Cerebellar nuclear complex (tissue), 1 donor: ENCODE measurements around the gene RBMXL2.

Source experiments
- DNase-seq, 2 experiments: peaks; one replicate each; lab custom pipeline; 2025; lab: John Stamatoyannopoulos, UW

RBMXL2 gene

GRCh38 chr11:7088921-7089320 is at the start of gene RBMXL2:
Gene RBMXL2, plus strand, starts transcription at chr11:7088998. Its CDS starts 123 bp downstream, at chr11:7089121.
- no peak for DNase-seq

- DNase-seq, result no peak
These were observed 42.2 kb upstream of the RBMXL2 start for GRCh38 chr11:7046474-7047175.

GRCh38 chr11:7050191-7050590 is 38.6 kb upstream of the RBMXL2 start:
- no peak for DNase-seq

- DNase-seq, result no peak
These were observed 31.8 kb upstream of the RBMXL2 start for GRCh38 chr11:7056828-7057513.

GRCh38 chr11:7057641-7058040 is 31.2 kb upstream of the RBMXL2 start:
- no peak for DNase-seq

- DNase-seq, result no peak
These were observed 27.9 kb upstream of the RBMXL2 start for GRCh38 chr11:7060868-7061267.

GRCh38 chr11:7062534-7062933 is 26.3 kb upstream of the RBMXL2 start:
- DNase-seq, result no peak

- no peak for DNase-seq
These were observed 16.3 kb upstream of the RBMXL2 start for GRCh38 chr11:7072401-7073028.

- no peak for DNase-seq
These were observed 11.7 kb upstream of the RBMXL2 start for GRCh38 chr11:7077101-7077500.

- no peak for DNase-seq
These were observed 9.2 kb upstream of the RBMXL2 start for GRCh38 chr11:7079545-7080135.

GRCh38 chr11:7080900-7081299 is 7.9 kb upstream of the RBMXL2 start:
- no peak for DNase-seq

GRCh38 chr11:7081441-7081840 is 7.4 kb upstream of the RBMXL2 start:
- no peak for DNase-seq

- no peak for DNase-seq
These were observed 792 bp downstream of the RBMXL2 start for GRCh38 chr11:7089328-7090251.

GRCh38 chr11:7098235-7098832 is 9.5 kb downstream of the RBMXL2 start:
- DNase-seq, result no peak

GRCh38 chr11:7115780-7116179 is 27.0 kb downstream of the RBMXL2 start:
- DNase-seq, result no peak

- no peak for DNase-seq
These were observed 27.6 kb downstream of the RBMXL2 start for GRCh38 chr11:7116370-7116769.

GRCh38 chr11:7138051-7138450 is 49.3 kb downstream of the RBMXL2 start:
- DNase-seq, result no peak
